NCI-H748 (cell line): ENCODE measurements around the gene TCF20.
A peak's percentile ranks its signal among the peaks of the same experiment; 100 is the strongest.

Source experiments
- DNase-seq: peaks from one replicate; lab custom pipeline; 2025; ENCODE audit not compliant: unreplicated experiment; lab: John Stamatoyannopoulos, UW

The TCF20 gene

GRCh38 chr22:42270510-42271190, at the start of gene TCF20:
Gene TCF20 (minus strand): TSS chr22:42270653. CDS start chr22:42215305, 55,348 bp downstream.
- DNase-seq: peak; percentile 89

- no peak for DNase-seq
Measured at GRCh38 chr22:42319386-42319785, 48.9 kb upstream of the TCF20 start.

- no peak for DNase-seq
Measured at GRCh38 chr22:42318967-42319366, 48.5 kb upstream of the TCF20 start.

GRCh38 chr22:42317691-42318547, 47.5 kb upstream of the TCF20 start:
- DNase-seq: peak; percentile 86

GRCh38 chr22:42317008-42317407, 46.6 kb upstream of the TCF20 start:
- DNase-seq: peak; percentile 37

- DNase-seq: no peak
Measured at GRCh38 chr22:42315392-42315756, 44.9 kb upstream of the TCF20 start.

GRCh38 chr22:42314709-42315391, 44.4 kb upstream of the TCF20 start:
- DNase-seq: no peak

- DNase-seq: peak; percentile 85
Measured at GRCh38 chr22:42313804-42314581, 43.5 kb upstream of the TCF20 start.

- no peak for DNase-seq
Measured at GRCh38 chr22:42313204-42313603, 42.8 kb upstream of the TCF20 start.

GRCh38 chr22:42310291-42311015, 40.0 kb upstream of the TCF20 start:
- no peak for DNase-seq

GRCh38 chr22:42309865-42310264, 39.4 kb upstream of the TCF20 start:
- no peak for DNase-seq

- no peak for DNase-seq
Measured at GRCh38 chr22:42308892-42309468, 38.5 kb upstream of the TCF20 start.

GRCh38 chr22:42307806-42308563, 37.5 kb upstream of the TCF20 start:
- no peak for DNase-seq

GRCh38 chr22:42306010-42306409, 35.6 kb upstream of the TCF20 start:
- DNase-seq: no peak

GRCh38 chr22:42304324-42304790, 33.9 kb upstream of the TCF20 start:
- DNase-seq: no peak

GRCh38 chr22:42303396-42304323, 33.2 kb upstream of the TCF20 start:
- no peak for DNase-seq

- no peak for DNase-seq
Measured at GRCh38 chr22:42301742-42302102, 31.3 kb upstream of the TCF20 start.

- peak; percentile 12 for DNase-seq
Measured at GRCh38 chr22:42301077-42301741, 30.8 kb upstream of the TCF20 start.
